ENCODE results near the gene LCT.
A peak's percentile ranks its signal among the peaks of the same experiment; 100 is the strongest.
"Not testable (repeated sequence)": the region's sequence is repeated elsewhere in the genome, so short reads cannot be mapped to it uniquely, and the experiment has no call there.

The LCT gene

DNA sequence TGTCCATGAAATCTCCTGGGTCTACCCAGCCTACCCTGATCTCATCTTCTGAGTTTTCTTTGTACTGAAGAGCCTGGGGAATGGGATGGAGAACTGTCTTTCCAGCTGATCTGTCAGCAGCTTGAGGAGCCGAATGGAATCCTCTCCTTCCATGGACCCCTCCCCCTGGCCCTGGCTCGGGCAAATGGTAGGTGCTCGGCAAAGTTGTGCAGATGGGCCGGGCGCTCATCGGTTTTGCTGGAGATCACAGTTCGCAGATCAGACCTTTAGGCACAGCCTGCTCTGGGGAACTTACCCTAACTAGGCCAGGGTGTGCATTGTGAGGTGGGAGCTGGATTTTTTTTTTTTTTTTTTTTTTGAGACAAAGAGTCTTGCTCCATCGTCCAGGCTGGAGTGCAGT is 40.4 kb downstream of the LCT start:
- no peak for DNase-seq

DNA sequence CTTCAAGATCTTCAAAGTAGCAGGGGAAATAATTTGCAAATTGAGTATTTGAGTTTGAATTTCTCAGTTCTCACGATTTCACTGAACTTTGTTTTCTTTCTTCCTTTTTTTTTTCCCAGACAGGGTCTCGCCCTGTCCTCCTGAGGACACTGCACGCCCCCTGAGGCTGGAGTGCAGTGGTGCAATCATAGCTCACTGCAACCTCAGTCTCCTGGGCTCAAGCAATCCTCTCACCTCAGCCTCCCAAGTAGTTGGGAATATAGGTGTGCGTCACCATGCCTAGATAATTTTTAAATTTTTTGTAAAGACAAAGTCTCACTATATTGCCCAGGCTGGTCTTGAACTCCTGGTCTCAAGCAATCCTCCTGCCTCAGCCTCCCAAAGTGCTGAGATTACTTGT is 41.3 kb downstream of the LCT start:
- not testable (repeated sequence) for DNase-seq

DNA sequence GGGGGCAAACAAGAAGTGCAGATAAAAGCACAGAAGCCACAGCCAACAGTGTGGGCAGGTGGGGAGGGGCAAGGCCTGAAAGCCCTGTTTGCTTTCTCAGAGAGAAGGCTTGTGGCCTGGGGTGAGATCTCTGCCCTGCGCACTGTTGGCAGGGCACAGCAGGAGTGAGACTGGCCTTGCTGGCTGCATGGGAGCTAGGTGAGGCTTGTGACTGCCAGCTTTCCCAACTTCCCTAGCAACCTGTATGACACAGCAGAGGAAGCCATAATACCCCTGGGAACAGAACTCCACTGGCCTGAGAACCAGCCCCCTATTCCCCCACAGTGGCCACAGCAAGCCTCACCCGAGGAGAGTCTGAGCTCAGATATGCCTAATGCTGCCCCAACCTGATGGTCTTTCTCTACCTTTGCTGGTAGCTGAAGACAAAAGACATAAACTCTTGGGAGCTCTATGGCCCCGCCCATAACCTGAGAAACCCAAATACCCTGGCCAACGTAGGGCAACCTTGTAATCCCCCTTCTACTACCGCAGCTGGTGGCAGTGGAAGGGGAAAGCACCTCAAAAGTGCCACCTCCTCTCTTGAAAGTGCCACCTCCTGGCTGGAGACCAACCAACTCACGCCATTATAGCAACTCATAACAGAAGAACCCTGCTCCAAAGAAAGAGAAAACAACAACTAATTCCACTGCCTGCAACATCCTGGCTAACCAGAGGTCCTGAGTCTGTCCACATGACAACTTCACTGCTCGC is 44.4 kb downstream of the LCT start:
- DNase-seq: no peak

DNA sequence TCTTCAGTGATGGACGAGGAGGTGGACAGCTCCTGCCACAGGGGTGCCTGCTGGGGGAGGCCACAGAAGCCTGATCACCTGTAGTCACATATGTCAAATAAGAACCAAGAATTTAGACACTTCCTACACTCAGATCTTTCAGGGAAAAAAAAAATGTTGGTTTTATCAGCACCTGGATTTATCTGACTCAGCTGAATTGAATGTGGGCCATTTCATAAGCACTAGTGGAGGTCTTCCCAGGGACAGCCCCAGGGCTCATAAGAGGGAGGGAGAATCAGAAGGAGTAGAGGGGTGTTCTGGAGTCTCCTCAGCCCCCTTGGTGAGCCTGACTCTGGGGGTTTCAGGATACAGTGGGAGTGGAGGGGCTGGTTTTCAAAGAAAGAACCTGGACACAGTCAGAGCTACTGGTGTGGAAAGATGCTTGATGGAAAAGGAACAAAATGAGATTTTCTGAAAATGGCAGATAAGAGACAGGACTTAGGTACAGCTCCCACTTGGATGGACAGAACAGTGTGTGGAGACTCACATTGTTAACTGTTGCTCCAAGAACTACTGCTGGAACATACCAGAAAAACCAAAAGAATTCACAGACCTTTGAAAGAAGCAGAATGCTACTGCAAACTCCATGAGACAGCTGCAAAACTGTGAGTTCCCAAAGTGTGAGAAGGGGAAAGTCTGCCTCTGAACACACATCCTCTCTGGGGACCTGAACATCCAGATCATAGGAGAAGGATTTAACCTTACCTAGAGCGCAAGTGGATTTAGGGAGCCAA is 45.4 kb downstream of the LCT start:
- DNase-seq: no peak

DNA sequence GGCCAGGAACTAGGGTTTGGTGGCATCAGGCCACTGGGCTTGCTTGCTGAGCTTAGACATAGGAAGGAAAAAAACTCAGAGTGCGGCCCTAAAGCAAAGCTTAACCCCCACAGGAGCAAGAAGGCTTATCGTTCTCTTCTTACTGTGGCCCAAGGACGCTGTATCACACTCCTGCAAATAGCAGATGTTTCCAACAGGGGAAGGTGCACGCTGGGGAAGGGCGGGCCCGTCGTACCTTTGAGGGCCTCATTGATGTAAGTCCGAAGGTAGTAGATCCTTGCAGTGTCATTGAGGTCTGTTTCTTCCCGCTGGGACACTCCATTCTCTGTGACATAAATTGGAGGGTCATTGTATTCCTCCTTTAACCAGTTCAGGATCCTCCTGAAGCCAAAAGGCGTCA is 46.6 kb downstream of the LCT start:
- no peak for DNase-seq

DNA sequence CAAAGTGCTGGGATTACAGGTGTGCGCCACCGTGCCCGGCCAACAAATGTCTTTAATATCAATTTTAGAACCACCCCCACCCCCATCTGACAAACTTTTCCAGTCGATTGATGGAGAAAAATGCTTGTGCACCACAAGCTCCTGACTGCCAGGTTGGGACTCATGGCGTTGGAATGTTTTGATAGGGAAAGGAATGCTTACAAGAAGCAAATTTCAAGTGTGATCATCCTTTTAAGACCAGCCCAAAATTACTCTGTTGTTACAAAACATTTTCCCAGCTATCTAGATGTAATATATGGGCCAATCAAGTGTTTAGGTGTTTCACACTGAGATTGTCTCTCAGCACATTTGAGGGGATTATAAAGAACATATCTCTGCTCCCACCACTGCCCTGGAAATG is 50.2 kb downstream of the LCT start:
- DNase-seq: no peak

DNA sequence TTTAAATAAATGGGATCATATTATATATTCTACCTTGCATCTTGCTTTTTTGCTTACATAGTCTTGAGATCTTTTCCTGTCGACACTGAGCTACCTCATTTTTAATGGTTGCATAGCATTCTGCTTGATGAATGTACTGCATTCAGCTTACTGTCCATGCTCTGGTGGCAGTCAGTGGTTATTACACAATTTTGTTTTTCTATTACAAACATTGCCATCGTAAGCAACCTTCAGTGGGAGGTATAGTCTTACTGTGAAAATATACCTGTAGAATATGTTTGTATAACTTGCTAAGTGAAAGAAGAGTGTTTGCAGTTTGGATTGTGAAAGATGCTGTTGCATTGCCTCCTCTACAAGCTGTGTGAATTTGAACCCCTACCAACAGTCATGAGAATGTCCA is 52.0 kb downstream of the LCT start:
- no peak for DNase-seq

DNA sequence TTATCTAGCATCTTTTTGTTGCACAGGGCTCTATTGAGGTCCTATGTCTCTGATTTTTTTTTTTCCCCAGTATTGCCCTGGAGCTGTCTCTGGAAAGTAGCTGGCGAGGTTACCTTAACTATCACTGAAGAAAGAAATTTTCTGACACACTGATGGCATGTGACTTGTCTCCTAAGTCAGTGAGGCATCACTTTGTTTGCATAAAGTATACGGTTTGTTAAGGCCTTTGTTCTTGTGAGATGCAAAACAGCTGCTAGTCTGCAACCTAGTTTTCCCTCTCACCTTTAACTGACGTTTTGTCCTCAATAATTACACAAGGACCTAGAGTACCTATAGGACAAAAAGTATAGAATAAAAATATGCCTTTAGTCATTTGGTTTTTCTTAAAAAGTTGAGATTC is 53.5 kb downstream of the LCT start:
- DNase-seq: no peak

DNA sequence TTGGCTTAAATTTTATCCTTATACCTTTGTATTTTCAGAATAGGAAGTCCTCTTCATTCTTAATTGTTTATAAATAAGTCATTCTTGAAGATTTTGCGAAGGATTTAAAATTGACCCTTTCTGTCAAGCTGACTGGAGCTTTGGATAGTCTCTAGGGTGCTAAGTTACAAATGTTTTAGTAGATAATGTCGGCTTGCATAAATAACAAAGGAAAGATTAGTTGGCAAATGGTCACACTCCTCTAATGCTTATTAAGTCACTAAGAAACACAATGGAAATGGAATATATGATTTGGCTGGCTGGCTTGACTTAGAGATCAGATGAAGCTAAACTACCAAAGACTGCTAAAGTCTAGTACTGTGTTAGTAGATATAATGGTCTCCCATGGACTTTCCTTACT is 54.8 kb downstream of the LCT start:
- no peak for DNase-seq

DNA sequence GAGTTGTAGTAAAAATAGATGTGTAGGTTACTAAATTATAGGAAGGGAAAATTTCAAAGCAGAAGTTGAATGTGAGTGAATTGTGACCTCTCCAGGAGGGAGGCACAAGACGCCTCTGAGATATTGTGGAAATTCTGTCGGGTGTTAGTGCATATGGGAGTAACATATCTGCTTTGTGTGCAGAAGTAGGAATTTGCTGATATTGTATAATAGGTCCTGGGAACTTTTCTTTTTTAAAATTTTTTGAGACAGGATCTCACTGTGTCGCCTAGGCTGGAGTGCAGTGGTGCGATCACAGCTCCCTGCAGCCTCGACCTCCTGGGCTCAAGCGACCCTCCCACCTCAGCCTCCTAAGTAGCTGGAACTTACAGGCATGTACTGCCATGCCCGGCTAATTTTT is 60.6 kb downstream of the LCT start:
- DNase-seq: no peak

DNA sequence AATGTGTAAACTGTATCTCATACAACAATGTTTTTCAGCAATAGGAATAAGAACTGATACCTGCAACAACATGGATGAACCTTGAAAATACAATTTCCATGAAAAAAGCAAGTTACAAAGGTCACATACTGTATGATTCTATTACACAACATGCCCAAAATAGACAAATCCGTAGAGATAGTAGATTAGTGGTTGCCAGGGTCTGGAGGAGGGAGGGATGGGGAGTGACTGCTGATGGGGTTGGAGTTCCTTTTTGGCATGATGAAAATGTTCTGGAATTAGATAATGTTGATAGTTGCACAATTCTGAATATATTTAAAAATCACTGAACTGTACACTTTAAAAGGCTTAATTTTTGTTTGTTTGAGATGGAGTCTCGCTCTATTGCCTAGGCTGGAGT is 61.6 kb downstream of the LCT start:
- DNase-seq: no peak

DNA sequence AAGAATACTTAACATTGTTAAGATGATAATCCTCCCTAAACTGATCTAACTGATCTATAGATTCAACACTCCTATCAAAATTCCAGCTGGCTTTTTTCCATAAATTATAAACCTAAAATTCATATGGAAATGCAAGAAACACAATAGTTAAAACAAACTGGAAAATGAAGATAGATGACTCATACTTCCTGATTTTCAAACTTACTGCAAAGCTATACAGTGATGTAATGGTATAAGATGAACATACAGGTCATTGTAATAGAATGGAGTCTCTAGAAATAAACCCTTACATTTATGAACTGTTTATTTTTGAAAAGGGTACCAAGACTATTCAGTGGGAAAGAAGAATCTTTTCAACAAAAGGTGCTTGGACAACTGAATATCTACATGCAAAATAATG is 63.1 kb downstream of the LCT start:
- DNase-seq: no peak

DNA sequence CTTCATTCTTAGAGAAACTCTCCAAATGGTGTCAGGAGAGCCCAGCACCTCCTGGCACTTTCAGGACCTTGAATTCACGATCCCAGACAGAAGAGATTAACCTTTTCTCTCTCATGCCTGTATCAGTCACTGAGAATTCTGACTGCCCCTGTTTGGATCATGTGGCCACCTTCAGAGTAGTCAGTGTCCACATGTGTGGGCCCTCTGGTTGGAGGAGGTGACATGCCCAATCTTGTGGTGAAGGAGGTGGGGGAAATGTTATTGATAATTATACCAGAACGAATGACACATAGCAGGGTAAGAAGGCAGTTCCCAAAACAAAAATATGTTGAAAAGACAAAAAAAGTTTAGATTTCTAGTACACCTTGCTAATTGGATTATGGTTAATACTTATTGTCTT is 63.7 kb downstream of the LCT start:
- no peak for DNase-seq

DNA sequence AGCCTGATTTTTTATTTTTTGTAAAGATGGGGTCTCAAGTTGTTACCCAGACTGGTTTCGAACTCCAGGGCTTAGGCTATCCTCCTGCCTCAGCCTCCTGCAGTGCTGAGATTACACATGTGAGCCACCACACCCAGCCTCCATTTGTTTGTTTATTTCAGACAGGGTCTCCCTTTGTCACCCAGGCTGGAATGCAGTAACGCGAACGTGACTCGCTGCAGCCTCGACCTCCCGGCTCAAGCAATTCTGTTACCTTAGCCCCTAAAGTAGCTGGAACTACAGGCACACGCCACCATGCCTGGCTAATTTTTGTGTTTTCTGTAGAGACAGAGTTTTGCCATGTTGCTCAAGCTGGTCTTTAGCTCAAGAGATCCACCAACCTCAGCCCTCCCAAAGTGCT is 68.1 kb downstream of the LCT start:
- DNase-seq: no peak

DNA sequence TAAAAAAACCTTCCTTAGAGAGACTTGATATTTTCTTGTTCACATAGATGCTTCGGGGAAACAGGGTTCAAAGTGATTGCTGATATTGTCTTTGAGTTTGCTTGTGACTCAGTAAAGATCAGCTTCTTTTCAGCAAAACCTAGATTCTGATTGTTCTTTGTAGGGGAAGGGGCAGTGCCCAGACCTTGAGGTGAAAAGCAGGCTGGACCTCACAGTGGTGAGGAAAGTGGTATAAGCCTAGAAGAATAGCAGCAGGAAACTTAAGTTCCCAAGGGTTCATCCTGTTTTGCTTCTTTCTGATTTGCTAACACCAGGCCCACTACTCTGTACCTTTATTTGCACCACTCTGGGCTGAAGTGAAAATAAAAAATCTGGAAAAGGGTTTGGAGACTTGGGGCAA is 74.5 kb downstream of the LCT start:
- no peak for DNase-seq

DNA sequence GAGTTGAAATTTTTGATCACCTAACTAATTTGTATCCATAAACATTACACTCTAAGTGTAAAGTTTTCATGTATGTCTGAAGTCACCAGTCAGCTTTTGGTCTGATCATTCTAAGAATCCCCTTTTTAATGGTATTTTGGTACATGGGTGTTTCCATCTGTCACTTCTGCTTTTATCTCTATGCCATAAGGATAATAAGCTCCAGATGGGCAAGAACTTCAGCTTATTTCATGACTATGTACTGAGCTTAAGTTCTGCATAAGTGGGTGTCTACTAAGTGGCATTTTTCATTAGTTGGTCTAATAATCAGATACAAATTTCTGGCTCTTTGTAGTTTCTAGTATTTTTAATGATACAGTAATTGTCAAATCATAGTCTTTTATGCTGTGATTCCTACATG is 75.0 kb downstream of the LCT start:
- DNase-seq: no peak

DNA sequence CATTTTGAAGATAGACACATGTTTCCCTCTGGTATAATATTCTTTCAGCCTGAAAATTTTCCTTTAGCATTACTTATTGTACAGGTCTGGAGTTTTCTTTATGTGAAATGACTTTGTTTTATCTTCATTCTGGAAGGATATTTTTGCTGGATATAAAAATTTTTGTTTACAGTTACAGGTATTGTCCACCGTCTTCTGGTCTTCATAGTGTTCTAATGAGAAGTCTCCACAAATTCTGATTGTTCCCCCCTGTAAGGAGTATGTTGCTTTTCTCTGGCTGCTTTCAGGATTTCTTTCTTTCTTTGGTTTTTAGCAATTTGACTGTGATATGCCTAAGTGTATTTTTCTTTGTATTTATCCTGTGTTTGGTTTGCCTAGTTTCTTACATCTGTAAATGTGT is 80.3 kb downstream of the LCT start:
- no peak for DNase-seq

DNA sequence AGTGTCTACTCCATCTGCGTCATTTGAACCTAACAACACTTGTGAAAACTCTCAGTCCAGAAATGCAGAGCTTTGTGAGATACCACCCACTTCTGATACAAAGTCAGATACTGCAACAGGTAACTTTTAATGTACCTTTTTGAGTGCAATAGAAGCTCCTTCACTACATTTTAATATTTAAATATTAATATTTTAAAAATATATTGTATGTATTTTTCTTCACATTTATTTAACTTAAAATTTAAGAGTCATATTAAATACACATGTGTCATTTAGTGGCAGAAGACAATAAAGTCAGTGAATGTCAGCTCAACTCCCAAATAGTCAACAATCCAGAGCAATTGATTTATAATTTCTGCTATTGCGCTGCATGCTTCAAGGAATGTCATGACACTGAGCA is 81.4 kb downstream of the LCT start:
- DNase-seq: no peak

DNA sequence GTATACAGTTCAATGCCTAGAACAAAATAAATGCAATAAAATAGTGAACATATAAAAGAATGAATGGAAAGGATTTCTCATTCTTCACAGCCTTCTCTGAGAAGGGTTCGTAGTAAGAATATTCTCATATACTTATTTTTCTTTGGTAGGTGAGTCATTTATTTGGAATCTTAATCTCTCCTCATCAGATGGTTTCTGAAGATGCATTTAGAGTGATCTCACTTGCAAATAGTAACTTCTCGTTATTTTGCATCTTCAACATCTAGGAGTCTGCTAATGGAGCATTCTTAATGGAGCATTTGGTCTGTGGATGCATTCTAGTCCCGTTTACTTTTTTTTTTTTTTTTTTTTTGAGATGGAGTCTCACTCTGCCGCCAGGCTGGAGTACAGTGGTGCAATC is 91.4 kb downstream of the LCT start:
- no peak for DNase-seq

DNA sequence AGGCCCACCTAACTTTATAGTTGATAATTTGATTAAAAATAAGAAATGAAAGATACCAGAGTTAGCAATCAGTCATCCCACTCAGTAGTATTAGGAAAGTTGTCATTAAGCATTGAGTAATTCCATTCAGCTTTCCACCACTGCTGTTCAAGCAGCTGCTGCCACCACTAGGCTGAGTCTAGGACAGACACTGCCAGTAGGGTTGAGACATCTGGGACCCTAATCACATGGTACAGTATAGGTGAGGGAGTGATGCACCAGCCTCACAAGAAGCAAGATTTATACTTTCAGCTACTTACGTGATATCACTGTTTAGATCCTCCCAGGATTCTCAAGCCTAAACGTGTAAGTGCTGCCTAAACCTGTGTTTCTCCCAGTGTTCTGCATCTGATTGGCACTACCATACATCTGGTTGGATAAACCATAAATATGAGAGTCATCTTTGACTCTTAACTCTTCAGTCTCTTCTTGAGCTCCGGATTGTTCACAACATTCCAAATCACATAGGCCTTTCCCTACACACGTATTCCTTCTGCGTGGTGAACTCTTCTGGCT is 92.1 kb downstream of the LCT start:
- no peak for DNase-seq

DNA sequence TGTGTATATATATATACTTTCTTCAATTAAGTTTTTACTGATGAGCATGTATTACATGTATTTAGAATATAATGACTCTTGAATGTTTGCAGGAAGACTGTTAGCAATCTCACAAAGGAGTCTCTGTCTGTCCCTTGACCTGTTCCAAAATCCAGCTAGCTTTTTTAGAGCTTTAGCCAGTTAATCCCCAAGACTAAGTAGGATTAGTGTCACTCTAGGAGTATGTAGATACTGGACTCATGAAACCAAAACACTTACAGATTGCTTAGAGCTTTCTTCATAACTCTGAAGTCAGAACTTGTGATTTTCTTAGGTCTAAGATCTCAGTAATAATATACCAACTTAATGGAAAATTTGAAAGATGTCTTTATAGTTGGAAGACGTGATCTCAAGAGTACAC is 93.1 kb downstream of the LCT start:
- DNase-seq: no peak

DNA sequence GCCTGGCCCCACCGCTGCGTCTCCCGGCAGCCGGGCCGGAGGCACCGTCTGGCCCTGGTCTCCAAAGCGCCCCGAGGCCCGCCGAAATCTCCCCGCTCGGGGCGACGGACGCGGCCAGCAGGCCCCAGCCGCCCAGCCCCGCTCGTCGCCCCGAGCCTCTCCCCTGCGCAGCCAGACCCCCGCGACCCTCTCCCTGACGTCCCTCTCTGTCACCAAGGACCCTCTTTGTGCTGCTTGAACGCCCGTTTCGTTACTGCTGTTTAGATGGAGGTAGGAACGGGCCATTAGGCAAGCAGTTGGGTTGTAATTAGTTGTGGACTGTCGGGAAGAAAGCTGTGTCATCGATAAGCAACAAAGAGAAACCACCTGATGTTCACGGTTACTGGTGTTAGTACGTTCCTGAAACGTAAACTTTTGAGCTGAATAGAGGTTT is 94.6 kb downstream of the LCT start:
- DNase-seq: no peak

DNA sequence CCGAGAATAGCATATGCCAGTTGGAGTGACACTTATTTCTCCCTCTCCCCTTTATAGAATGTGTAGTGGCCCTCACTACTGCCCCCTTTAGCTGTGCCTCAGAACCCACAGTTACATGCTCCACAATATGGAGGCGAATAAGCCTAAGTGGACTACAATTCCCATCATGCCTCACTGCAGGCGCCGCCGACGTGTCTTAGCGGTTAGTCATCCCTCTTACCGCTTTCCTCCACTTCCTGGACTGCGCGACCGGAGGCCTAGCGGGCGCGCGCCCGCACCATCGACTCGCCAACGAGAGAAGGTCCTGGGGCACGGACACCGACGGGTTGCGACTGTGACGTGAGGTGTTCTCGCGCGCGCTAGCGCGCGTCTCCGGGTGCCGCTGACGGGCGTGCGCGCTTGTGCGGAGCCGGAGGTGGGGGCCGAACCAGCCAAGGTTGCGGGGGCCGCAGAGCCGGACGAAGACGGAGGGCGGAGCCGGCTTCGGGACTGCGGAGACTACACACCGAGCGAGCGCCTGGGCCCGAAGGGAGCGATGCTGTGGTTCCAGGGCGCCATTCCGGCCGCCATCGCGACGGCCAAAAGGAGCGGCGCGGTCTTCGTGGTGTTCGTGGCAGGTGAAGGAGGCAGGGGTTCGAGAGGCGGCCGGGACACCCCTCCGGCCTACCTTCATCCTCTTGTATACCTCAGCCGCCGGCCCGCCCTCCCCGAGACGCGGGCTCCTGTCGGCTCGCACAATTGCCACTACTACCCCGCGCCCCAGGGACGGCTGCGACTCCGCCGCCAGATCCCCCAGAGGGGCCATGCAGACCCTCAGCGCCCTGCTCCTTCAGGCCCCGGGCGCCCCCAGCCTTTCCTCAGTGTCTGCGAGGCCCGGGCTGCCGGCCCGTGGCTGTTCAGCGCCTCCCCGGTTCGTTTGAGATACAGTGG is 95.3 kb downstream of the LCT start, which contains the start of gene UBXN4:
Gene UBXN4, plus strand, starts transcription at position 461 of the 930 bp plus-strand sequence. Its CDS starts 75 bp downstream, at position 536.
- DNase-seq: peak; percentile 95

Data from NCI-H2081 treated with DMSO at 0.1 percent for 48 hours (cell line).